ENCODE results near the gene DPF1.

DPF1 gene

GRCh38 chr19:38221421-38221820 is 2.6 kb downstream of the DPF1 start:
- DNase-seq (ENCODE audit: low read depth) = no peak

DNA sequence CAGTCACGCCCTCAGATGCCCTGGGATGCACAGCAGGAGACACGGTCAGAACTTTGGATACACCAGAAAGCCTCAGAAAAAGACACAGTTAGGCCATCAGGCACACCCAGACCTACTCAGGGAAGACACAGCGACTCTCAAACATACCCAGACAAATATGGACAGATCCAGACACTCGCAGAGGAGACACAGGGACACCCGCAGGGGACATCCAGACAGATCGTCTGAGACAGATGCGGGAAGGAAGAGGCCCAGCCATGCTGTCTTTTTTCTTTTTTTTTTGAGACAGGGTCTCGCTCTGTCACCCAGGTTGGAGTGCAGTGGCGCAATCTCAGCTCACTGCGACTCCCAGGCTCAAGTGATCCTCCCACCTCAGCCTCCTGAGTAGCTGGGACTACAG is 4.8 kb downstream of the DPF1 start:
- no peak for DNase-seq (ENCODE audit: low read depth)

- no peak for DNase-seq (ENCODE audit: low read depth)
Measured at GRCh38 chr19:38218204-38218603, 5.8 kb downstream of the DPF1 start.

- no peak for DNase-seq (ENCODE audit: low read depth)
Measured at GRCh38 chr19:38216785-38217641, 7.0 kb downstream of the DPF1 start.

DNA sequence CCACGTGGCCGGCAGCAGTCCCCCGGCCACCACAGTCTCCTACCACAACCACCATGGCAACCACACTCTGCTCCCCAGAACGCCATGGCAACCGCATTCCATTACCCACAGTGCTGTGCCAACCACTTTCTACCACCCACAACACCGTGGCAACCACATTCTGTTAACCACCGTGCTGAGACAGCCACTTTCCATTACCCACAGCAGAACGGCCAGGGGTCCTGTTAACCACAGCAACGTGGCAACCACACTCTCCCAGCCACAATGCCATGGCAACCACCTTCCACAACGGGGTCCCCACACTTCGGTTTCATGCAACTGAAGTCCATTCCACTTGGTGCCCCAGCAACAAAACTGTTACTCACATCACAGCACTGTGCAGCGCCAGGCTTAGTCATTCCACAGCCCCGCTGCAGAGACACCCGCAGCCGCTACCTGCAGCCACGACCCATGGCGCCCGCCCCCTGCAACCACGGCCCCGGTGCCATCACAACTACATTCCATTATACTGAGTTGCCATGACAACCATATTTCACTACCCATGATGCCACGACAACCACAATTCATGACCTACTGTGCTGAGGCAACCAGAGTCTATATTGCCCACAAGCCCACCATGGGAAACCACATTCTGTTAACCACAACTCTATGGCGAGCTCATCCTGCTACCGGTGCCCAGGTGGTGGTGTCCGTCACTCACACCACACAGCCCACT is 10.0 kb downstream of the DPF1 start:
- DNase-seq (ENCODE audit: low read depth) = peak; percentile 72

- DNase-seq (ENCODE audit: low read depth) = no peak
Measured at GRCh38 chr19:38213469-38213868, 10.6 kb downstream of the DPF1 start.

- no peak for DNase-seq (ENCODE audit: low read depth)
Measured at GRCh38 chr19:38211766-38212165, 12.3 kb downstream of the DPF1 start.

- no peak for DNase-seq (ENCODE audit: low read depth)
Measured at GRCh38 chr19:38211151-38211591, 12.9 kb downstream of the DPF1 start.

- DNase-seq (ENCODE audit: low read depth) = no peak
Measured at GRCh38 chr19:38210458-38210987, 13.5 kb downstream of the DPF1 start.

GRCh38 chr19:38209671-38210457 is 14.2 kb downstream of the DPF1 start:
- DNase-seq (ENCODE audit: low read depth) = peak; percentile 12

GRCh38 chr19:38209152-38209551 is 14.9 kb downstream of the DPF1 start:
- no peak for DNase-seq (ENCODE audit: low read depth)

- DNase-seq (ENCODE audit: low read depth) = no peak
Measured at GRCh38 chr19:38208571-38208970, 15.5 kb downstream of the DPF1 start.

- no peak for DNase-seq (ENCODE audit: low read depth)
Measured at GRCh38 chr19:38207543-38207942, 16.5 kb downstream of the DPF1 start.

- no peak for DNase-seq (ENCODE audit: low read depth)
Measured at GRCh38 chr19:38206928-38207327, 17.1 kb downstream of the DPF1 start.

DNA sequence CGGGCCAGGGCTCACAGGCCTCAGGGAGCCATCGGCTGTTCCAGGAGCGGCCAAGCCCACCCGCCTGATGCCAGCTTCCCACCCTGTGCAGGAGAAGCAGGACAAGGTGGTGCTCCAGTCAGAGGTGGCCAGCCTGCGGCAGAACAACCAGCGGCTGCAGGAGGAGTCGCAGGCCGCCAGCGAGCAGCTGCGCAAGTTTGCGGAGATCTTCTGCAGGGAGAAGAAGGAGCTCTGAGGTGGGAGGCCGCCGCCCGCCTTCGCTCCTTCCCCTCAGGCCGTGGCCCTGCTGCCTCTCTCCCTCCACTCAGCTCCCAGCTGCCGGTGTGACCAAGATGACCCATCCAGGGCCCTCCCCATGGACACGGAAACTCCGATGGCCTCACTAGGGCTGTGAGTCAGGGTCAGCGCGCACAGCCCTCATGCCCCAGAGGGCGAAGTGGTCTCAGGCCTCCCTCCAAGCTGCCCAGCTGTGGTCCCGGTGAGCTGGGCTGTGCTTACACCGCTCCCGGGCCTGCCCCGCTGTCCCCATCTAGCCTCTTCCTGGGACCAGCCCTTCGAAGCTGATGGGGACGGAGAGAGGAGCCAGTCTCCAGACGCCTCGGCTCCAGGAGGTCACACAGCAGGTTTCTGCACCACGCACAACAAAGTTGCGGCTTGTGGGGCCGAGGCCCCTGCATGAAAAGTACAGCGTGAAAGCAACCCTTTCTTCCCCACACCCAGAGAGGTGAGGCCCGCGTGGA is 17.8 kb downstream of the DPF1 start:
- no peak for DNase-seq (ENCODE audit: low read depth)

DNA sequence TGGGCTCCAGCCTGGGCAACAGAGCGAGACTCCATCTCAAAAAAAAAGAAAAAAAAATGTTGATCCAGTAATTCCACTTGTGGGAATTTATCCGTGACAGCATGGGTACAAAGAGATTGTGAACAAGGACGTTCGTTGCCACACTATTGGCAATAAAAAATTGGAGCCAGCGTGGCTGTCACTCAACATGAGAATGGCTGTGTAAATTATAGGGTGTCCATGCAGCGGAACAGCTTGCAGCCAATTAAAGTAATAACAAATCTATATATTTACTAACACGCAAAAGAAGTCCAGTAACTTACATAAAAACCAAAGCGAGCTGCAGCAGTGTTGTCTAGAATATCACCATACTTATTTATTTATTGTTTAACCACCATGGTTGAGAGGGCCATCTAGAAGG is 19.3 kb downstream of the DPF1 start:
- no peak for DNase-seq (ENCODE audit: low read depth)

- no peak for DNase-seq (ENCODE audit: low read depth)
Measured at GRCh38 chr19:38204096-38204495, 19.9 kb downstream of the DPF1 start.

DNA sequence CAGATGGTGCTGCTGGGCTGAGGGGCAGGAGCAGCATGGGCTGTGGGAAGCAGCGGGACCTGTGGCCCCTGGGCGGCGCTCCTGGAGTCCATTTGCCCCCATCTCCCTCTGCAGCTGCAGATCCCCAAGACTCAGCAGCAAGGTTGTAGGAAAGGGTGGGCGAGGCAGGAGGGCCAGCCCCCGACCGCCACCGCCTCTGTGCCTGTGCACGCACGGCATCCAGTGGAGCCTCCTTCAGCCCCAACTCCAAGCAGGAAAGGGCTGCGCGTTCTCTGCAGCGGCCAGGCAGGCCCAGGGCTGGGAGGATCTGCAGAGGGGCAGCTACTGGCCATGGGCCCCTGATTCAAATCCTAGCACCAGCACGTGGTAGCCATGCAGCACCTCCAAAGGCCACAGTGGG is 20.8 kb downstream of the DPF1 start:
- DNase-seq (ENCODE audit: low read depth) = no peak

GRCh38 chr19:38202504-38202903 is 21.5 kb downstream of the DPF1 start:
- no peak for DNase-seq (ENCODE audit: low read depth)

GRCh38 chr19:38201731-38202130 is 22.3 kb downstream of the DPF1 start:
- no peak for DNase-seq (ENCODE audit: low read depth)

GRCh38 chr19:38199340-38199739 is 24.7 kb downstream of the DPF1 start:
- no peak for DNase-seq (ENCODE audit: low read depth)
